ENCODE measurements around the gene AGPS. TPM values are rescaled to one million over a fixed set of nuclear protein-coding genes. Genes with fewer than 3 reads are reported as not detected.
"Not testable (repeated sequence)": the region's sequence is repeated elsewhere in the genome, so short reads cannot be mapped to it uniquely, and the experiment has no call there.

Gene AGPS
- total and polyA plus RNA-seq, 9 of the 15 experiments (the other 6 are each of a cell fraction or from before 2014, with no cell fraction given), result 15.5 to 211 (median 63.1) TPM

DNA sequence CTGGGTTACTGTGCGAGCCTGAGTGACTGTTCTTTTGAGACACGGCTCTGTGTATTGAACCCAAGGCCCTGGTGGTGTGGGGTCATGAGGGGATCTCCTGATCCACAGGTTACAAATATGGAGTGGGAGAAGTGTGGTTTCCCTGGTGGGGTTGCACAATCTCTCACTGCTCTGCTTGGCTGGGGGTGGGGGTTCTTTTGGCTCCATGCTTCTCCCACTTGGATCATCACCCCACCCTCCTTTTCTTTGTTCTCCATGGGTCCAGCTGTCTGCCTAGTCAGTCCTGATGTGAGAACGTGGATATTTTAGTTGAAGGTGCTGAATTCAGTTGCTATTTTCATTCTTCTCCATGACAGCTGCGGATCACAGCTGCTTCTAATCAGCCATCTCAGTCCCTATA, 37.8 kb downstream of the AGPS start (continued):
- TF ChIP-seq ZNF444 (CRISPR knock-in tag; IDR thresholded peaks at IDR 0.05), result no peak

DNA sequence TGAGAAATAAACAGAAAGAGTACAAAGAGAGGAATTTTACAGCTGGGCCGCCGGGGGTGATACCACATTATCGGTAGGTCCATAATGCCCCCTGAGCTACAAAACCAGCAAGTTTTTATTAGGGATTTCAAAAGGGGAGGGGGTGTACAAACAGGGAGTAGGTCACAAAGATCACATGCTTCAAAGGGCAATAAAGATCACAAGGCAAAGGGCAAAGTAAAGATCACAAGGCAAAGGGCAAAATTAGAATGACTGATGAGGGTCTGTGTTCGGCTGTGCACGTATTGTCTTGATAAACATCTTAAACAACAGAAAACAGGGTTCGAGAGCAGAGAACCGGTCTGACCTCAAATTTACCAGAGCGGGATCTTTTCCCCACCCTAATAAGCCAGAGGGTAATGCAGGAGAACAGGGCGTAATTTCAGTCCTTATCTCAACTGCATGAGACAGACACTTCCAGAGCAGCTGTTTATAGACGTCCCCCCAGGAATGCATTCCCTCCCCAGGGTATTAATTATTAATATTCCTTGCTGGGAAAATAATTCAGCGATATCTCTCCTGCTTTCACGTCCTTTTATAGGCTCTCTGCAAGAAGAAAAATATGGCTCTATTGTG, 38.6 kb downstream of the AGPS start:
- H4K20me1 ChIP-seq (replicated peaks; ENCODE audit: control insufficient read depth, insufficient read depth, low read length); H3K27ac ChIP-seq (ENCODE audit: extremely low read depth, low read depth, low read length); H3K4me3 ChIP-seq; DNase-seq (ENCODE audit: extremely low read depth in 1 of 4, low spot score in 3 of 4); H3K9me1 ChIP-seq (ENCODE audit: control insufficient read depth, insufficient read depth, low read length); H3K4me1 ChIP-seq (replicated peaks in 1 of 2; ENCODE audit: control insufficient read depth in 2 of 2, insufficient read depth in 2 of 2, low read length in 2 of 2); H3K27me3 ChIP-seq (ENCODE audit: control insufficient read depth in 2 of 2, insufficient read depth in 2 of 2, low read length in 2 of 2); POLR2A ChIA-PET; H3K4me2 ChIP-seq (ENCODE audit: insufficient read depth, low read length); CTCF ChIA-PET (ENCODE audit: low intra/inter-chr PET ratio); BruUV-seq (replicated peaks); H3K9ac ChIP-seq (ENCODE audit: insufficient read depth in 1 of 2, low read depth in 2 of 2, low read length in 2 of 2); intact Hi-C loops (cut with micrococcal nuclease); H2AFZ ChIP-seq (ENCODE audit: low read depth, low read length); FAIRE-seq; ATAC-seq: not testable (repeated sequence)
- in situ Hi-C loops (cut with MboI), result loop anchor here (5.0 kb wide), 1 partner anchor 84 kb away; no protein-coding TSS in a partner anchor
- WGBS (ENCODE audit: insufficient coverage, low coverage, missing lambda C conversion rate), result 92% methylated on average over 12 of the region's 12 CpGs
- Histone ChIP-seq H3K36me3 (ENCODE audit: control insufficient read depth, insufficient read depth, low read length) (peaks cover 27% of the 10 kb centered on the region; the same call in 2 of the 3 replicates), H3K79me2 (ENCODE audit: control insufficient read depth, insufficient read depth, low read length) (peaks cover 76% of the 10 kb centered on the region), H3K9me3 (replicated peaks; ENCODE audit: control insufficient read depth, insufficient read depth, low read depth, low read length) (peaks cover 21% of the 10 kb centered on the region)
- TF ChIP-seq CBX5 (IDR thresholded peaks at IDR 0.05; ENCODE audit: borderline replicate concordance, low read depth), result 0 out of 2 replicates have a peak, but pooled peaks have one; percentile 42
- TF ChIP-seq CBX3 (IDR thresholded peaks at IDR 0.05; ENCODE audit: borderline replicate concordance in 1 of 2, low read length in 2 of 2), result 0 out of 3 replicates have a peak, but pooled peaks of 1 of the 2 experiments have one; percentile 26
- TF ChIP-seq, protein P1, sequence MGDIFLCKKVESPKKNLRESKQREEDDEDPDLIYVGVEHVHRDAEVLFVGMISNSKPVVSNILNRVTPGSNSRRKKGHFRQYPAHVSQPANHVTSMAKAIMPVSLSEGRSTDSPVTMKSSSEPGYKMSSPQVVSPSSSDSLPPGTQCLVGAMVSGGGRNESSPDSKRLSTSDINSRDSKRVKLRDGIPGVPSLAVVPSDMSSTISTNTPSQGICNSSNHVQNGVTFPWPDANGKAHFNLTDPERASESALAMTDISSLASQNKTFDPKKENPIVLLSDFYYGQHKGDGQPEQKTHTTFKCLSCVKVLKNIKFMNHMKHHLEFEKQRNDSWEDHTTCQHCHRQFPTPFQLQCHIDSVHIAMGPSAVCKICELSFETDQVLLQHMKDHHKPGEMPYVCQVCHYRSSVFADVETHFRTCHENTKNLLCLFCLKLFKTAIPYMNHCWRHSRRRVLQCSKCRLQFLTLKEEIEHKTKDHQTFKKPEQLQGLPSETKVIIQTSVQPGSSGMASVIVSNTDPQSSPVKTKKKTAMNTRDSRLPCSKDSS (IDR thresholded peaks at IDR 0.05; ENCODE audit: low read depth, partially characterized antibody), result peak; percentile 84
- TF ChIP-seq, protein P2, sequence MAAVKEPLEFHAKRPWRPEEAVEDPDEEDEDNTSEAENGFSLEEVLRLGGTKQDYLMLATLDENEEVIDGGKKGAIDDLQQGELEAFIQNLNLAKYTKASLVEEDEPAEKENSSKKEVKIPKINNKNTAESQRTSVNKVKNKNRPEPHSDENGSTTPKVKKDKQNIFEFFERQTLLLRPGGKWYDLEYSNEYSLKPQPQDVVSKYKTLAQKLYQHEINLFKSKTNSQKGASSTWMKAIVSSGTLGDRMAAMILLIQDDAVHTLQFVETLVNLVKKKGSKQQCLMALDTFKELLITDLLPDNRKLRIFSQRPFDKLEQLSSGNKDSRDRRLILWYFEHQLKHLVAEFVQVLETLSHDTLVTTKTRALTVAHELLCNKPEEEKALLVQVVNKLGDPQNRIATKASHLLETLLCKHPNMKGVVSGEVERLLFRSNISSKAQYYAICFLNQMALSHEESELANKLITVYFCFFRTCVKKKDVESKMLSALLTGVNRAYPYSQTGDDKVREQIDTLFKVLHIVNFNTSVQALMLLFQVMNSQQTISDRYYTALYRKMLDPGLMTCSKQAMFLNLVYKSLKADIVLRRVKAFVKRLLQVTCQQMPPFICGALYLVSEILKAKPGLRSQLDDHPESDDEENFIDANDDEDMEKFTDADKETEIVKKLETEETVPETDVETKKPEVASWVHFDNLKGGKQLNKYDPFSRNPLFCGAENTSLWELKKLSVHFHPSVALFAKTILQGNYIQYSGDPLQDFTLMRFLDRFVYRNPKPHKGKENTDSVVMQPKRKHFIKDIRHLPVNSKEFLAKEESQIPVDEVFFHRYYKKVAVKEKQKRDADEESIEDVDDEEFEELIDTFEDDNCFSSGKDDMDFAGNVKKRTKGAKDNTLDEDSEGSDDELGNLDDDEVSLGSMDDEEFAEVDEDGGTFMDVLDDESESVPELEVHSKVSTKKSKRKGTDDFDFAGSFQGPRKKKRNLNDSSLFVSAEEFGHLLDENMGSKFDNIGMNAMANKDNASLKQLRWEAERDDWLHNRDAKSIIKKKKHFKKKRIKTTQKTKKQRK (IDR thresholded peaks at IDR 0.05; ENCODE audit: borderline replicate concordance, low read depth, low read length), result 0 out of 2 replicates have a peak, but pooled peaks have one; percentile 12
- TF ChIP-seq TRIM28 (IDR thresholded peaks at IDR 0.05), result 0 out of 2 replicates have a peak, but pooled peaks have one; percentile 30
